Measurements from ENCODE around the gene AFG1L. TPM values are rescaled to one million over a fixed set of nuclear protein-coding genes. Genes with fewer than 3 reads are reported as not detected.
"Not testable (repeated sequence)": the region's sequence is repeated elsewhere in the genome, so short reads cannot be mapped to it uniquely, and the experiment has no call there.

The AFG1L gene
- total RNA-seq, 1 experiment from 2014 or later: 6.1 TPM

GRCh38 chr6:108557494-108558371, 262.9 kb downstream of the AFG1L start:
- H2AFZ ChIP-seq (ENCODE audit: low read length): peak overlapping the region; percentile 96
- no peaks in the 10 kb centered on the region for H3K9me2 ChIP-seq (replicated peaks; ENCODE audit: insufficient read depth, low read length)
- DNase-seq: peak; percentile 88
- peak overlapping the region; percentile 81 for H3K9ac ChIP-seq (ENCODE audit: low read length)
- H3K4me2 ChIP-seq (ENCODE audit: low read depth, low read length, poor library complexity, severe bottlenecking): peak overlapping the region; percentile 97
- no peaks in the 10 kb centered on the region; the same call in 1 of the 2 replicates for H3K27me3 ChIP-seq (ENCODE audit: low read length)
- peak overlapping the region; percentile 95 for H3K27ac ChIP-seq (ENCODE audit: low read length)
- no peaks in the 10 kb centered on the region for H3K36me3 ChIP-seq (ENCODE audit: insufficient read depth, low read length)
- H3K4me3 ChIP-seq (ENCODE audit: low read length): peak overlapping the region; percentile 94
- H3K9me3 ChIP-seq (ENCODE audit: low read length): no peaks in the 10 kb centered on the region
- peaks cover 42% of the 10 kb centered on the region for H3K4me1 ChIP-seq (ENCODE audit: low read length)
- no peaks in the 10 kb centered on the region for H3K79me2 ChIP-seq (ENCODE audit: low read length)
- H4K20me1 ChIP-seq (ENCODE audit: insufficient read depth, low read depth, low read length): peaks cover 12% of the 10 kb centered on the region; the same call in 1 of the 2 replicates

- Histone ChIP-seq H3K79me2 (ENCODE audit: low read length) (no peaks in the 10 kb centered on the region), H3K9me3 (ENCODE audit: low read length) (no peaks in the 10 kb centered on the region), H3K36me3 (ENCODE audit: insufficient read depth, low read length) (no peaks in the 10 kb centered on the region), H3K27ac (ENCODE audit: low read length) (peak overlapping the region; percentile 95), H2AFZ (ENCODE audit: low read length) (peak overlapping the region; percentile 72), H3K4me1 (ENCODE audit: low read length) (peaks cover 46% of the 10 kb centered on the region), H3K9me2 (replicated peaks; ENCODE audit: insufficient read depth, low read length) (no peaks in the 10 kb centered on the region), H3K9ac (ENCODE audit: low read length) (peak overlapping the region; percentile 85), H3K4me3 (ENCODE audit: low read length) (peak overlapping the region; percentile 94), H3K27me3 (ENCODE audit: low read length) (no peaks in the 10 kb centered on the region; the same call in 1 of the 2 replicates), H3K4me2 (ENCODE audit: low read depth, low read length, poor library complexity, severe bottlenecking) (peak overlapping the region; percentile 97), H4K20me1 (ENCODE audit: insufficient read depth, low read depth, low read length) (peaks cover 14% of the 10 kb centered on the region; the same call in 1 of the 2 replicates)
- peak; percentile 99 for DNase-seq
Observed at GRCh38 chr6:108558372-108559096, 263.7 kb downstream of the AFG1L start.

- peak; percentile 91 for DNase-seq
- H3K4me2 ChIP-seq (ENCODE audit: low read depth, low read length, poor library complexity, severe bottlenecking): peak overlapping the region; percentile 97
- peak overlapping the region; percentile 94 for H3K4me3 ChIP-seq (ENCODE audit: low read length)
- H3K27me3 ChIP-seq (ENCODE audit: low read length): no peaks in the 10 kb centered on the region; the same call in 1 of the 2 replicates
- peak overlapping the region; percentile 70 for H2AFZ ChIP-seq (ENCODE audit: low read length)
- peaks cover 54% of the 10 kb centered on the region for H3K4me1 ChIP-seq (ENCODE audit: low read length)
- H3K9ac ChIP-seq (ENCODE audit: low read length): peak overlapping the region; percentile 85
- H3K36me3 ChIP-seq (ENCODE audit: insufficient read depth, low read length): no peaks in the 10 kb centered on the region
- H3K27ac ChIP-seq (ENCODE audit: low read length): peak overlapping the region; percentile 95
- H4K20me1 ChIP-seq (ENCODE audit: insufficient read depth, low read depth, low read length): peaks cover 14% of the 10 kb centered on the region; the same call in 1 of the 2 replicates
- no peaks in the 10 kb centered on the region for H3K9me3 ChIP-seq (ENCODE audit: low read length)
- H3K9me2 ChIP-seq (replicated peaks; ENCODE audit: insufficient read depth, low read length): no peaks in the 10 kb centered on the region
- no peaks in the 10 kb centered on the region for H3K79me2 ChIP-seq (ENCODE audit: low read length)
Observed at GRCh38 chr6:108559097-108559883, 264.4 kb downstream of the AFG1L start.

GRCh38 chr6:108559884-108560462, 265.1 kb downstream of the AFG1L start:
- no peak for DNase-seq
- Histone ChIP-seq H3K36me3 (ENCODE audit: insufficient read depth, low read length) (no peaks in the 10 kb centered on the region), H3K4me2 (ENCODE audit: low read depth, low read length, poor library complexity, severe bottlenecking) (peak overlapping the region; percentile 97), H3K9ac (ENCODE audit: low read length) (peak overlapping the region; percentile 85), H2AFZ (ENCODE audit: low read length) (peak overlapping the region; percentile 70; the same call in 1 of the 2 replicates), H3K27ac (ENCODE audit: low read length) (no peak overlapping the region), H3K27me3 (ENCODE audit: low read length) (no peaks in the 10 kb centered on the region; the same call in 1 of the 2 replicates), H3K4me1 (ENCODE audit: low read length) (peaks cover 61% of the 10 kb centered on the region), H3K9me2 (replicated peaks; ENCODE audit: insufficient read depth, low read length) (no peaks in the 10 kb centered on the region), H3K79me2 (ENCODE audit: low read length) (no peaks in the 10 kb centered on the region), H3K4me3 (ENCODE audit: low read length) (peak overlapping the region; percentile 94), H4K20me1 (ENCODE audit: insufficient read depth, low read depth, low read length) (peaks cover 14% of the 10 kb centered on the region; the same call in 1 of the 2 replicates), H3K9me3 (ENCODE audit: low read length) (no peaks in the 10 kb centered on the region)

- Histone ChIP-seq H3K4me2 (ENCODE audit: low read depth, low read length, poor library complexity, severe bottlenecking) (peak within 1 kb of the TSS; percentile 97), H4K20me1 (ENCODE audit: insufficient read depth, low read depth, low read length) (peaks cover 14% of the 10 kb centered on the region; the same call in 1 of the 2 replicates), H3K27me3 (ENCODE audit: low read length) (no peaks in the 10 kb centered on the region; the same call in 1 of the 2 replicates), H3K27ac (ENCODE audit: low read length) (no peak within 1 kb of the TSS), H2AFZ (ENCODE audit: low read length) (peak within 1 kb of the TSS; percentile 70; the same call in 1 of the 2 replicates), H3K9me3 (ENCODE audit: low read length) (no peaks in the 10 kb centered on the region), H3K4me1 (ENCODE audit: low read length) (peaks cover 68% of the 10 kb centered on the region), H3K4me3 (ENCODE audit: low read length) (peak within 1 kb of the TSS; percentile 94), H3K9me2 (replicated peaks; ENCODE audit: insufficient read depth, low read length) (no peaks in the 10 kb centered on the region), H3K79me2 (ENCODE audit: low read length) (no peaks in the 10 kb centered on the region), H3K9ac (ENCODE audit: low read length) (peak within 1 kb of the TSS; percentile 85), H3K36me3 (ENCODE audit: insufficient read depth, low read length) (no peaks in the 10 kb centered on the region)
- DNase-seq: no peak
Observed at GRCh38 chr6:108560463-108561308, 265.8 kb downstream of the AFG1L start, which contains the start of gene FOXO3. FOXO3 (plus strand) TSS chr6:108560917; CDS start chr6:108561209, 292 bp downstream.

GRCh38 chr6:108561309-108561647, 266.4 kb downstream of the AFG1L start:
- H4K20me1 ChIP-seq (ENCODE audit: insufficient read depth, low read depth, low read length): peaks cover 17% of the 10 kb centered on the region
- H3K9me3 ChIP-seq (ENCODE audit: low read length); H3K27ac ChIP-seq (ENCODE audit: low read length); H3K27me3 ChIP-seq (ENCODE audit: low read length); H3K4me3 ChIP-seq (ENCODE audit: low read length); H2AFZ ChIP-seq (ENCODE audit: low read length); H3K36me3 ChIP-seq (ENCODE audit: insufficient read depth, low read length); H3K9ac ChIP-seq (ENCODE audit: low read length); H3K4me2 ChIP-seq (ENCODE audit: low read depth, low read length, poor library complexity, severe bottlenecking); H3K9me2 ChIP-seq (replicated peaks; ENCODE audit: insufficient read depth, low read length); DNase-seq; H3K79me2 ChIP-seq (ENCODE audit: low read length): not testable (repeated sequence)
- peaks cover 73% of the 10 kb centered on the region for H3K4me1 ChIP-seq (ENCODE audit: low read length)
